ENCODE measurements around the gene TRUB2. TPM values are rescaled to one million over a fixed set of nuclear protein-coding genes. Genes with fewer than 3 reads are reported as not detected.

Gene TRUB2
- total and polyA plus RNA-seq, 4 donors: 14.6 to 28.9 (median 17.2) TPM

GRCh38 chr9:128304136-128304970, 17.9 kb downstream of the TRUB2 start:
- DNase-seq (no peak), ATAC-seq (ENCODE audit: insufficient read depth, low FRiP score) (no peak)
- no peak overlapping the region for H3K27ac ChIP-seq (ENCODE audit: low read depth in 1 of 2, low read length in 1 of 2)
- H3K36me3 ChIP-seq (ENCODE audit: control insufficient read depth in 4 of 4, insufficient read depth in 4 of 4, low read length in 4 of 4): peaks cover 0 to 6% (median 2%) of the 10 kb centered on the region in 4 donors
- H3K27me3 ChIP-seq (ENCODE audit: control insufficient read depth in 3 of 3, insufficient read depth in 3 of 3, low read length in 2 of 3): no peaks in the 10 kb centered on the region
- H3K4me3 ChIP-seq: no peak overlapping the region
- TF ChIP-seq, protein P1, sequence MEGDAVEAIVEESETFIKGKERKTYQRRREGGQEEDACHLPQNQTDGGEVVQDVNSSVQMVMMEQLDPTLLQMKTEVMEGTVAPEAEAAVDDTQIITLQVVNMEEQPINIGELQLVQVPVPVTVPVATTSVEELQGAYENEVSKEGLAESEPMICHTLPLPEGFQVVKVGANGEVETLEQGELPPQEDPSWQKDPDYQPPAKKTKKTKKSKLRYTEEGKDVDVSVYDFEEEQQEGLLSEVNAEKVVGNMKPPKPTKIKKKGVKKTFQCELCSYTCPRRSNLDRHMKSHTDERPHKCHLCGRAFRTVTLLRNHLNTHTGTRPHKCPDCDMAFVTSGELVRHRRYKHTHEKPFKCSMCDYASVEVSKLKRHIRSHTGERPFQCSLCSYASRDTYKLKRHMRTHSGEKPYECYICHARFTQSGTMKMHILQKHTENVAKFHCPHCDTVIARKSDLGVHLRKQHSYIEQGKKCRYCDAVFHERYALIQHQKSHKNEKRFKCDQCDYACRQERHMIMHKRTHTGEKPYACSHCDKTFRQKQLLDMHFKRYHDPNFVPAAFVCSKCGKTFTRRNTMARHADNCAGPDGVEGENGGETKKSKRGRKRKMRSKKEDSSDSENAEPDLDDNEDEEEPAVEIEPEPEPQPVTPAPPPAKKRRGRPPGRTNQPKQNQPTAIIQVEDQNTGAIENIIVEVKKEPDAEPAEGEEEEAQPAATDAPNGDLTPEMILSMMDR (IDR thresholded peaks at IDR 0.05; ENCODE audit: control extremely low read depth, extremely low read depth): no peak
- H3K9ac ChIP-seq (ENCODE audit: insufficient read depth in 1 of 2, low read length in 2 of 2): no peak overlapping the region
- WGBS, 2 donors: 85 to 91% methylated on average over 9 of the region's 9 CpGs
- H3K4me1 ChIP-seq (ENCODE audit: control insufficient read depth in 5 of 5, insufficient read depth in 5 of 5, low read length in 5 of 5): no peaks in the 10 kb centered on the region
- H3K9me3 ChIP-seq (ENCODE audit: control insufficient read depth in 4 of 4, insufficient read depth in 3 of 4, low read length in 3 of 4): no peaks in the 10 kb centered on the region

- Histone ChIP-seq H3K9ac (ENCODE audit: insufficient read depth in 1 of 2, low read length in 2 of 2) (no peak overlapping the region), H3K27me3 (ENCODE audit: control insufficient read depth in 3 of 3, insufficient read depth in 3 of 3, low read length in 2 of 3) (no peaks in the 10 kb centered on the region), H3K4me3 (no peak overlapping the region), H3K36me3 (ENCODE audit: control insufficient read depth in 4 of 4, insufficient read depth in 4 of 4, low read length in 4 of 4) (peaks cover 0 to 3% (median 0%) of the 10 kb centered on the region in 4 donors), H3K9me3 (ENCODE audit: control insufficient read depth in 4 of 4, insufficient read depth in 3 of 4, low read length in 3 of 4) (no peaks in the 10 kb centered on the region), H3K4me1 (ENCODE audit: control insufficient read depth in 5 of 5, insufficient read depth in 5 of 5, low read length in 5 of 5) (peaks cover 0 to 5% (median 0%) of the 10 kb centered on the region in 5 donors), H3K27ac (ENCODE audit: low read depth in 1 of 2, low read length in 1 of 2) (no peak overlapping the region)
- ATAC-seq (ENCODE audit: insufficient read depth, low FRiP score) (no peak), DNase-seq (peak in 2 of 3 donors; percentile 14 to 39)
- WGBS, 2 donors: 87 to 92% methylated on average over 20 of the region's 20 CpGs
- TF ChIP-seq, protein P1 (IDR thresholded peaks at IDR 0.05; ENCODE audit: control extremely low read depth, extremely low read depth): no peak
Measured at GRCh38 chr9:128298535-128299482, 23.4 kb downstream of the TRUB2 start.

- TF ChIP-seq, protein P1 (IDR thresholded peaks at IDR 0.05; ENCODE audit: control extremely low read depth, extremely low read depth): no peak
- WGBS, 2 donors: 90 to 96% methylated on average over 2 of the region's 2 CpGs
Measured at GRCh38 chr9:128297221-128297773, 24.9 kb downstream of the TRUB2 start.

More at GRCh38 chr9:128297221-128297773, 24.9 kb downstream of the TRUB2 start:
- no peaks in the 10 kb centered on the region for H3K9me3 ChIP-seq (ENCODE audit: control insufficient read depth in 4 of 4, insufficient read depth in 3 of 4, low read length in 3 of 4)
- ATAC-seq (ENCODE audit: insufficient read depth, low FRiP score) (no peak), DNase-seq (no peak)
- H3K4me3 ChIP-seq: no peak overlapping the region
- H3K9ac ChIP-seq (ENCODE audit: insufficient read depth in 1 of 2, low read length in 2 of 2): no peak overlapping the region
- H3K27ac ChIP-seq (ENCODE audit: low read depth in 1 of 2, low read length in 1 of 2): no peak overlapping the region
- no peaks in the 10 kb centered on the region for H3K27me3 ChIP-seq (ENCODE audit: control insufficient read depth in 3 of 3, insufficient read depth in 3 of 3, low read length in 2 of 3)
- H3K36me3 ChIP-seq (ENCODE audit: control insufficient read depth in 4 of 4, insufficient read depth in 4 of 4, low read length in 4 of 4): no peaks in the 10 kb centered on the region
- peaks cover 0 to 5% (median 0%) of the 10 kb centered on the region in 5 donors for H3K4me1 ChIP-seq (ENCODE audit: control insufficient read depth in 5 of 5, insufficient read depth in 5 of 5, low read length in 5 of 5)

Measured in lung (tissue), 12 donors.